ENCODE results near the gene GSG1L.

GSG1L gene

DNA sequence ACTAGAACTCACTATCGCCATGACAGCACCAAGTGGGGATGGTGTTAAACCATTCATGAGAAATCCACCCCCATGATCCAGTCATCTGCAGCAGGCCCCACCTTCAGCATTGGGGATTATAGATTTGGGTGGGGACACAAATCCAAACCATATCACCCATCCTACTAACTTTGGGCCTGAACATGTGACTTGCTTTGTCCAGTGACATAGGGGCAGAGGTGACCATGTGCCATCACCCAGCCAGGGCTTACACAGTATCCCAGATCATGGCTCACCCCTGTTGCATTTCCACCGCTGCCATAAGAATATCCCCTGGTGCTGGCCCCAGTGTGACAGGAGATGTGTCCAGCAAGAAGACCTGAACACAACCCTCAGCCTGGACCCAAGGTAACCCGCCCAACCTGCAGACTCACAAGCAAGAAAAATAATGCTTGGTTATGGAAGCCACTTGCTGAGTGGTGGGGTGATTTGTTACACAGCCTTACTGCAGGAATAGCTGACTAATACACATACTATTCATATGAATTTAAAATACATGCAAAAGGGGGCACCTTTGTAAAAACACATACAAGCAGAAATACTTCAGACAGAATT, 130.9 kb downstream of the GSG1L start:
- DNase-seq: no peak

DNA sequence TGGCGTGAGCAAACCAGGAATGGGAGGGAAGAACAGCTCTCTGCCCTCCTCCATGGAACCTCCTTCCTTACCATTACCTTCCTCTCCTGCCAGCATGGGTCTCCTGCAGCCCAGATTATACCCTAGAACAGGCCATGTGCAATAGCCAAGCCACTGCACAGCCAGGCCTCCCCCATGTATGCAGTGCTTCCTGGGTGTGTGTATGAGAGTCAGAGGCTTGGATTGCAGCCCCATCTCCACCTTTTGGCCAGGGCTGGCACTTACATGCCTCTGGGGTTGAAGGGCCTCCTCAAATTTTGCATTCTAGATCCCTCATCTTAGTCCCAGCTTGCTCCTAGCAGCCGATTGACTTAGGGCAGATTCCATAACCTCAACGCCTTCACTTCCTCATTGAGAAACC, 133.7 kb downstream of the GSG1L start:
- DNase-seq: no peak

DNA sequence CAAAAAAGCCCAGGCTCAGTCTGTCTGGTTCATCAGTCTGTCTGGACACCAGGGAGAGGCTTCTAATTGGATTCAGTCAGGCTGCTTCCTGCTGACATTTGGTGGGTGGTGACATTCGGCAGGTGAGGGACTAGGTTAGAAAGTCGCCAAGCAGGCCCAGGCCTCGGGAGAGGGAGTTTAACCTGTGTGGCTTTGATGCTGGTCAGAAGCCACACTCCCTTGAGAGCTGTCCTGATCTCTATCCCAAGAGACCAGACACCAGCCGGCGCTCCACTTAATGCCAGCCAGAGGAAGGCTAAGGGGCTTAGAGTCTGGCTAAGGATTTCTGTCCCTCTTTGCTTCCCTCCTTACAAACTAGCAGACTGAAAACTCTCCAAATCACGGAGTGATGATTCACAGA, 135.0 kb downstream of the GSG1L start:
- no peak for DNase-seq

DNA sequence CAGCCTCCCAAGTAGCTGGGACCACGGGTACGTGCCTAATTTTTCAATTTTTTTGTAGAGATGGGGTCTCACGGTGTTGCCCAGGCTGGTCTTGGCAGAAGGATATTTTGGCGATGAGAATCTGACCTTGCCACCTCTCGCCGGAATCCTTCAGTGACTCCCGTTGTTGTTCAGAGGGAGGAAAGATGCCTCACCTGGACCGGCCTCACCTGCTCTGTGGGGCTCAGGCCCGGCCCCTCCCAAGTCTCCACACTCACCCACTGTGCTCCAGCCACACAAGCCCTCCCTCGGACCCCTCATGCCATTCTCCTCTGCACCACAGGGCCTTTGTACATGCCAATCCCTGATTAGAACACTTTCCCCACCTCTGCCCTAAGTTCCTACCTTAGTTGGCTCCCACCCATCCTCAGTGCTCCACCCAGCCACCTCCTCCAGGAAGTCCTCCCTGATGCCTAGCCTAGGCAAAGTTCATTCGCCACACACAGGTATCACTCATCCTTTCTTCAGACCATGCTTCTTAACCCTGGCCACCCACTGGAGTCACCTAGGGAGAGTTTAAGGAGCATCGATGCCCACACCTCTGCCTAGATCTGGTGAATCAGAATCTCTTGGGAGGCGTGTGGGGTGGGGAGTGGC, 136.1 kb downstream of the GSG1L start:
- no peak for DNase-seq

DNA sequence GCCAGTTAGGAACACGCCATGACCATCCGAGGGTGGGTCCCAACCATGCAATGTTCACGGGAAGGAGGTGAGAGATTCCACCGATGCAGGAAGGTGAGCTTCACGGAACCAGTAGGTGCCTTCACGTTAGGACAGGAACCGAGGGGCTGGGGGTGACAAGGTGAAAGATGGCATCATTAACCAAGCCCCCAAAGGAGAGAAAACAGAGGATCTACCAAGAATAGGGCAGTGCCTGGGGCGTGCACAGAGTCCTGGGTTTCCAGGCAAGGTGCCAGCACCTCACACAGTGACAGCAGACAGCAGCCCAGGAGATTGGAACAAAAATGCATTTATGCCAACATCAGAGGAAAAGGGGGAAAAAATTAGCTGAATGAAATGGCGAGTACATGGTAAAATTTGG, 137.9 kb downstream of the GSG1L start:
- no peak for DNase-seq

DNA sequence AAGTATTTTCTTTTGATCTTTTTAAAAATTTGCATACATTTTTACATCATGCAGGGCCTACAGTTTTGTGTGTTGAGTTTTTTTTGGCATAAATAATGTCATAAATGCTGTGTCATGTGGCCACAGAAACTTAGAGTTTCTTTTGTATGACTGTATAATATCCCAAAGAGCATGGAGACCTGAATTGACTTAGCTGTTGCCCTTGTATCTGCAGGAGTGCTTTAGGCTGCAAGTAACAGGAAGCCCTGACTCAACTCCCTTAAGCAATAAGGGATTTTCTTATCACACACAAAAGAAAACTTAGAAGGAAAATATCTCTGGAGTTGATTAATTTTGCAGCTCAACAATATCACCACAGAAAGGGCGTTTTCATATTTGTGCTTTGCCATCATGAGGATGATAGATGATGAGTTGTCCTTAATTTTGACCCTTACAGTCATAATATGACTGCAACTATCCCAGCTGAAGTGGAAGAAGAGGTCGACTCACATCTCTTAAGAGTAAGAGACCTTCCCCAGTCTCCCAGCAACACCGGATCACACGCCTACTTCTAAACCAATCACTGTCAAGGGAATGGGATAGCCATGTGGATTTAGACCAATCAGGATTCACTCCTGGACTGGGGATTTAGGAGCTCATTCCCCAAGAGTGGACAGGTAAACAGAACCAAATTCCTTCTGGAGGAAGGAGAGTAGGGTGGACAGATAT, 138.9 kb downstream of the GSG1L start:
- no peak for DNase-seq

DNA sequence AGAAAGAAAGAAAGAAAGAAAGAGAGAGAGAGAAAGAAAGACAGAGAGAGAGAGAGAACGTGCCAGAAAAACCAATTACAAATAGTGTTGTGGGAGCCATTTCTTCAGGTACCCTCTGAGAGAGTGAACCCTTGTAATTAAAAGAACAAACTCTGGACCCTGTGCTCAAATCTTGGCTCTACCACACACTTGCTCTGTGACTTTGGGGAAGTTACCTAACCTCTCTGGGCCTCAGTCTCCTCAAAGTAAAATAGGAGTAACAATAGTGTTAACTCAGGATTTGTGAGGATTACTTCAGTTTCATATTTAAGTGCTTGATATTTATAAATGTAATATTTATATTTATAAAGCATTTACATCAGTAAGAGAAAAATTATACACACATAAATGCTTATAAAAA, 139.8 kb downstream of the GSG1L start:
- no peak for DNase-seq

DNA sequence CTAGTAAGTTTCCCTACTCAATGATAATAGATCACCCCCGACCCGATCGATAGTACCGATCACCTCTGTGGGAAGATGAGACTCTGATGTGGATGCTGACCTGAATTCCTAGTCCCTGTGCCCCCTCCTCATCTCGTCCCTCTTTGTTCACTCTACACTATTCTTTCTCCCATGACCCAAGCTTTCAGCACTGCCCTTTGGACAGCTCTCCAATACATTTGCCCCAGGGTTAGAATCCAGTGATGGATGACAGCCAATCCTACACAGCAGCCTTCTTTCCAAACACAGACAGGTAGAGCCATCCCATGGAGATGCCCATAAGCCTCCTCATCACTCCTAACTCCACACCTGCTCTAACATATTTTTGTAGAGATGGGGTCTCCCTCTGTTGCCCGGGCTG, 141.1 kb downstream of the GSG1L start:
- DNase-seq: no peak

DNA sequence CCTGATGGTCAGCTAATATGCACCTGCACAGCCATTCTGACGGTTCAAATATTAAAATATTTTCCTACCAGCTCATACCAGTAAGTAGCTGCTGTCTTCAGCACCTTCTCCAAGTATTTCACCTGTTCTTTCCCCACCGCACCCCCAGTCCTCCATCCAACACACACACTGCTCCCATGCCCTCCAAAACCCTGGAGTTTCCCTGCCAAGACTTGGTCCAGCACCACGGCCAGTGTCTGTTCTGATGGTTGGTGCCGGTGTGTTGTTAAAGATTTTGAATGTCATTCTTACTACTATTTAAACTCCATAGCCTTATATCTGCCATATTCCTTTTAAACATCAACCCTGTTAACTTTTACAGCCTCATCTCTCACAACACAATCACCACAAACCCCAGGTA, 142.4 kb downstream of the GSG1L start:
- DNase-seq: no peak

DNA sequence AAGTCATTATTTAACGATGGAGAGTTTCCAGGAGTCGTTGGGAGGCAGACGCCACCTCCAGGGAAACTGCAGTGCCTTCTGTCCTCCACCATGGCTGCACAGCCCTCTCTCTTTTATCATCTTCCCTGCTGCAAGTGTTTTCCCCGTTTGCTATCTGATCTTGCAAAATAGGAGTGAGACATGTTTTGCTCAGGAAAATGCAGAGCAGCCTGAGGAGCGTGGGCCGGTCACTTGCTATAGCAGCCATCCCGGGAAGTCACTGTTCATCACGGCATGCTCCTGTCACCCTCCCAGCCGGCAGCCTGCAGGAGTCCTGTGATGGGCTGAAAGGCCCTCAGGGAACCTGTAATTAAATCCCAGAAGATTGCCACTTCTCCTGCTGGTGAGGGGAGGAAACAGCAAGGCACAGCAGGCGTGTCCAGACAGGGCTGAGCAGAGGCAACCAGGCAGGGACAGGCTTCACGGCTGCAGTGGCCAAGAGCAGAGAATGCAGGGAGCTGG, 143.1 kb downstream of the GSG1L start:
- no peak for DNase-seq

DNA sequence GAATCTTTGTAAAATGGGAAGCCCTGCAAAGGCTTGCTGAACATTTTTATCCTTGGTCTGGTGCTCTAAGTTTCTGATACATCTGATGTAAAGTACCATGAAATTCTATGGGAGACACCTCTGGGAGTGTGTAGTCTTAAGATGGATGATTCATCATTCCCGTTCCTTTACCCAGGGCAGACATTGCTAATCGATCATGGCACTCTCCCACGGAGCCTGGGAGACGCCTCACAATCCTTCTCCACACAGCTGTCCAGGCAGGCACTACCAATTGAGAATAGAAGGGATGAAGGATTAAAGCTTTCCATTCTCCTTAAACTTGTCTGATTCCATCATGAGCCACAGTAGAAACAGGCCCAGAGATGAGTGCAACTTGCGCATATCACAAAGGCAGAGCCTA, 144.8 kb downstream of the GSG1L start:
- no peak for DNase-seq

DNA sequence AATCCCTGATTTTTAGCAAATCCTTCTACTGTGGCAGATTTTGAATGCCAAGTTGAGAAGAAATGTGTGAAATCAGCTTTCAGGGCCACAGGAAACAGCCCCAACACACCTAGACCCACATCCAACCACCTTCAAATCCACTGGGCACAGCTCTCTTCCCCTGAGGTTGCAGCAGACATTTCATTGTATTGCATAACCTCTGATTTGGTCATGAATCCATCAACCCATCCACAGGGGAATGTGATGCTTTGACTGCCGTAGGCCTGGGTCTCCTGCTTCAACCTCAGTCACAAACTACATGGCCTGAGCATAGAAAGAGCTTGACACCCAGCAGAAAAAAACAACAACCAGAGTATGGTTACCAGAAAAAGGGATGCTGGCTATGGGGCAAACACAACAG, 145.6 kb downstream of the GSG1L start:
- no peak for DNase-seq

DNA sequence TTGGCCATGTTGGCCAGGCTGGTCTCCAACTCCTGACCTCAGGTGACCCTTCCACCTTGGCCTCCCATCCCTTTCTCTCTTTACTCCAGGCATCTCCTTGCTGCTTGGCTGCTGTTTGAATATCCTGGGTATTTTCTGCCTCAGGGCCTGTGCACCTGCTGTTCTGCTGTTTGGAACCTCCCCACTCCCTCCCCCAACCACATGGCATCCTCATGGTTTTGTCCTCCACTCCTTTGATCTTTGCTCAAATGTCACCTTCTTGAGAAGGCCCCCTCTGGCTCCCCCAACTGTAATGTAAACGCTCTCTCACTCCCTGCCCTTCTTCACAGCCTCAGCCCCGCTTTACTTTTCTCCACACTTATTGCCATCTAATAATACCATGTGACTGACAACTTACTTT, 152.0 kb downstream of the GSG1L start:
- DNase-seq: no peak

DNA sequence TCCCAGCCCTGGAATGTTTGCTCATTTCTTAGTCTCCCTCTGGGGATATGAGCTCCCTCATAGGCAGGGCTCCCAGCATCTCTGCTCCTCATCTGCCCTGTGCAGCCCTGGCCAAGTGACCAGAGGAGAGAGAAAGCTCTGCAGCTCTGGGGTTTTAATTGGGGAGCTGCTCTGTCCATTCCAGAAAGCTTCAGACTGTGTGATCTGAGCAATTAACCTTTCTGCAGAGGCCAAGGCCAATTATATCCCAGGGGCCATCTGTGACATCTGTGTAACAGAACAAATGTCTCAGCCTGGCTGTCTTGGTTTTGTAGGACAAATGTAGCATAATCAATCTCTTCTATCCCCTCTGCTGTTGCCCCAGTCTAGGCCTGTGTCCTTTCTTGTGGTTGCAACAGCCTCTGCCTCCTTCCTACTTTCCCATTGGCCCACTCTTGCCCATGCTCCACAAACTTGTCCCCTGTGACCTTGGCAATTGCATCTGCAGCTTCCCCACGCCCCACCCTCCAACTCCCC, 156.0 kb downstream of the GSG1L start:
- no peak for DNase-seq

DNA sequence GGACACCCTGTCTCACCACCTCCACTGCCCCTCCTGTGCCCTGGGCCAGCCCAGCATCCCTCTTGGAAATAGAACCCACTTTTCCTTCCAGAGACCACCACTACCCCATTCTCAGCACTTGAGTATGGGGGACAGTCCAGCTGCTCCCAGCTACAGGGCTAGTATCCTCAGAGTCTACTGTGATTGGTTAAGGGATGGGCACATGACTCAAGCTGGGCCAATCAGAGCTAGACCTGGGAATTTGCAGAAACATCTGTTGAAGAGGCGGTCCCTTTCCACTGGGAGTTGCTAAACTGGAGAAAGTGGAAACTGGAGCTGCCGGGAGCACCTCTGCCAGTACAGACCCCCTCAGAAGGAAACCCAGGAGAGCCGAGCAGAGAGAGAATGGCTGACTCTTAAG, 156.6 kb downstream of the GSG1L start:
- DNase-seq: no peak

DNA sequence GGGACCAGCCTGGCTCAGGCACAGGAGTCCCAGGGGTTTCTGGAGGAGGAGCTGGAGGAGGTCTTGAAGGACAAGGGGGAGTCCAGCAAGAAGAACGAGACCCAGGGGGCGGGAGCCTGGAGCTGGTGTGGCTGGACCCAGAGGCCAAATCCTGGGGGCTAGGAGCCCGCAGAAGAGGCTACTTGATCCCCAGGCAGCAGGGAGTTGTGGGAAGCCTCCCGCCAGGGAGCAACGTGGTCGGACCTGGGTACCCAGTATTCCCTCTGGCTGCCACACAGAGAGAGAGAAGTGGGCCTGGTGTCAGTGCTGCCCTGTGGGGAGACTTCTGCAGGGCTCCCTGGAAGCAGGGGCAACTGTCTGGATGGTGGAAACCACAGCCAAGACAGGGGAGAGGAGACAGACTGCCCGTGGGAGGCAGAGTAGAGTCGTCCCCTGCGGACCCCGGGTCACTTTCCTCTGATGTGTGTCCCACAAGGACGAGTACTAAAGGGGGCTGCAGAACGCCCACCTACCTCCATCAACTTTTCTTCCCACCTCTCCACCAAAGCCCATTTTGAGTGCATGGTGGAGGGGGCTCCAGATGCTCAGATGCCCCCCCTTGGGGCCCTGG, 160.4 kb downstream of the GSG1L start:
- no peak for DNase-seq

DNA sequence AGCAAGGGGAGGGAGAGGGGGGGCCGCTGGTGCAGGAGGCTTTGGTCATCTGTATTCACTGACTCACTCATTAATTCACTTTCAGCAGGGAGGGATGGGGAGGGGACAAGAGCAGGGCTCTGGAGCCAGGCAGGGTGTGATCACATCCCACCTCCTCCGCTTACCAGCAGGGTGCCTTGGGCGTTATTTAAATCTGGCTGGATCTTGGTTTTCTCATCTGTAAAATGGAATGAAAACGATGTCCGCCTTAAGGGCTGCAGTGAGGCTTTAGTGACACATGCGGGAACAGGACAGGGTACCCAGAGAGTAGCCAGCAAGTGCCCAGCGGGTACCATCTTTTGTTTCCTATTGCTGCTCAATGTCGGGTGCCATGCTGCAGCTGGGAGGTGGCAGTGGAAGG, 161.0 kb downstream of the GSG1L start:
- no peak for DNase-seq

DNA sequence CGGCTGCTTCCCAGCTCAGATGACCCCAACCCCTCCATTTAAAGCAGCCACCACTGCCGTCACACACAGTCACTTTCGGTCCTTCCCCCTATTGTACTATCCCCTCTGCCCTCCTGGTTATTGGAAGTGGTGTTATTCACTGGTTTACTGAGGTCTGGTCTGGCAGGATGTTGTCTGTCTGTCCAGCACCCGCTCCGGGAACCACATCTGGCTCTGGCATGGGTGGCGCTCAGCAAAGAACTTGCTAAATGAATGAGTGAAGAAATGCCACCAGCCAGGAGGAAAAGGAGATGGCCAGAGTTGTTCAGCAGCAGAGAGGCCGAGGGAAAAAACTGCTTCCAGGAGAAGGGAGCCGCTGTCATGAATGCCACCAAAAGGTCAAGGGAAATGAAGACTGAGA, 161.6 kb downstream of the GSG1L start:
- no peak for DNase-seq

DNA sequence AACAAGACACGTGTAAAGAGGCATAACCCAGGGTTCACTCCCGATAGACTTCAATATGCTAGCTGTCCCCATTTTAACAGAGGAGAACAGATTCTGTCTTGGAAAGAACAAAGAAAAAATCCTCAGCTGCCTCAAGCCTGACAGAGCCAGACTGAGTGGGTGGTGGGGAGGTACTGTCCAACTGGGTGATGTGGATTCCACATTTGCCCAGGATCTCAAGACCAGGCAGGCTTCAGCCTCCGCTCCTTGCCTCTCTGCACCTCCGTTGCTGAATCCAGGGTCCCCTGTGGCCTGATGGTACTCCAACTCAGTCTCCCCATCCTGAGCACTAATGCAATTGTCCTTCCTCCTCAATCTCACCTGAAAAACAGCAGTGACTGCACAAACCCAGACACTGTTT, 163.8 kb downstream of the GSG1L start:
- no peak for DNase-seq

DNA sequence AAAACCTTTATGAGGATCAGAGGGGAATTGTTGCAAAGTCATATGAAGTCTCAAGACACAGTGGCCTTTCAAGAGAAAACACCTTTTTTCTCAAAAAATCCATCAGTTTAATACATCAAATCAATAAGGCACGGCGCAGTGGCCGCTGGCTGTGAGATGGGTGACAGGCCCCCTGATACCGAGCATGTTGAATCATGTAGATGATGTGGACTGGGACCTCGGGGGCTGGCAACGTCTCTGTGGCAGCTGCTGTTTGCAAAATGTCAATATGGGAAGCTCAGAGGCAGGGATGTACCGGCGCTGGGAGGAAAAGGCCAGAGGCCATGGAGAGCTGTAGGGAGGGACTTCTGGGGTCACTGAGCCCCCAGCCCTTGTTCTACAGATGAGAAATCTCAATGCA, 169.1 kb downstream of the GSG1L start:
- no peak for DNase-seq

DNA sequence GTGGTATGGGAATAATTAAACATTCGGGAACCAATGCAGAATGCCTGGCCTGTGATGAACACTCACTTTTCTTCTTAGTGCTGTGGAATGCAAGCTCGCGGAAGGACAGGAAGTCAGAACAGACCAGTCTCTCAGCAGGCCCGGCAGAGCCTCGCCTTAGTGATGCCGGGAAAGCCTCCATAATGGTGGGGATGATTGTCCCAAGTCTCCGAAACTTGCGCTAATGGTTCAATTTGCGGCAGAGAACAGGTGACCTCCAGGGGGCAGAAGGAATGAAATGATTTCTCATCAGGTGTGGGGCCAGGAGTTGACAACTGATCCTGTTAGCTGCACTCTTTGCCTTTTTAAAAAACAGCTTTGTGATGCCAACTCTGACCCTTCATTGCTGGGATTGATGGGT, 170.6 kb downstream of the GSG1L start:
- no peak for DNase-seq

DNA sequence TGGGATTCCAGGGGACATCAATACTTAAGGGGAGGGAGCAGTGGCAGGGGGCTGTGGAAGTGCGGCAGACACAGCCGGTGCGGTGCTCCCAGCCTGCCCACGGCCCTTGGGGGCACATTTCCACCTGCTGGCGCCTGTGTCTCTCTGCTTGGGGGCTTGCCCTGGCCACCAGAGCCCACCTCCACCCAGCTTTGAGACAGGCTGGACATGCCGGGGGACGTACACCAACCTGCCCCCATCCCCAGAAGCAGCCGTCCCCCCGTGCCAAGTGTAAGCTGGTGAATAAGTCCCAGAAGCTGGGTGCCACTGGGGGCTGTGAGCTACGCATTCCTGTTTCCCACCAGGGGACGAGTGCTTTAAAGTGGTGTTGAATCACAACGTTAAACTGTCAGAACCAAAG, 172.6 kb downstream of the GSG1L start:
- DNase-seq: no peak

DNA sequence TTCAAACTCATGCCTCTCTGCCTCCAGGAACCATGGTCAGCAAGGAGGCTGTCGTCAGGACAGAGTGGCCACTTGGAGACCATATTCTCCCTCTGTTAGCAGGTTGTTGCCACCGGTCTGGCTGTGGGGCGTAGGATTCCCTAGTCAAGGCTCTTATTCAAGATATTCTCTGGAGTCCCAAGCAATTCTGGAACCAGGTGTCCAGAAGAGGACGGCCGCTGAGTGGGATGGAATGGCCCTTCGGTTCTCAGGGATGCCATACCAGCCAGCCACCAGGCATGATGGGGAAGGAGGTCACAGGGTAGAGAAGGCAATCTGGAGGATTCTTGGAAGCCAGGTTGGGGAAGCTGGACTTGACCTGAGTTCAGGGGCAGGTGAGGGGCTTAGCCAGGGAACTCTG, 173.5 kb downstream of the GSG1L start:
- no peak for DNase-seq

DNA sequence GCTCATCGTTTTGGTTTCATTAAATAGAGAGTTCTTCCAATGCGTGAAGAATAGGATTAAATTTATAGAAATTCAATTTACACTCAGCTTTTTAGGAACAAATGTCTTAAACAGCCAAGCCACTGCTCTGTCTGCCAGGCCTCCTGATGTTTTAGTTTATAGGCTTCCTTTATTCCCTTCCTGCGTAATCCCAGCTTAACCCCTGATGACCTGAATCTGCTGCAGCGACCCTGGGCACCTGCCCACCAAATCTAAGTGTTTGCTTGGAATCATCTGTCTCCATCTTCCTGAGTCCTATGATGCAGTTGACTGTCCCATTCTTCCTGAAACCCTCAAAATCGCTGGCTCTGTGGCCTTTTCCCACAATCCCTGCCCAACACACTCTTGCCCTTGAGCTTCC, 179.9 kb downstream of the GSG1L start:
- no peak for DNase-seq
